Naive thymus-derived CD8-positive, alpha-beta T cell (primary cell): Measurements from ENCODE around the gene FIBCD1. TPM values are rescaled to one million over a fixed set of nuclear protein-coding genes. Genes with fewer than 3 reads are reported as not detected.
A peak's percentile ranks its signal among the peaks of the same experiment; 100 is the strongest.

ENCODE experiments used
- ATAC-seq, 2 donors: fragments of 150-1000 bp; cut with Tn5 transposase in 1 of 2; sonication (Bioruptor Pico), chemical (Tn5 transposase) in 1 of 2; 1 replicate in 1 of 2; 2 replicates in 1 of 2; pipeline ENCODE4 v1.10.0; 2021; ENCODE audit warnings: mild to moderate bottlenecking in 2 of 2, moderate library complexity in 2 of 2
- POLR2A ChIA-PET: fragments of 350-600 bp; sonication (Branson Sonifier 250); formaldehyde crosslinking; loops from one replicate; lab custom pipeline; 2021; ENCODE audit warnings: antibody characterized with exemption; lab: Charles Lee
- DNase-seq, 10 donors: peaks; one replicate each; pipeline versions ENCODE4 v3.0.0 to v3.0.0-alpha.2; 2020 to 2022
- H3K27ac Mint-ChIP-seq, 10 donors: one replicate each; pipeline ENCODE4 v1.8.0; 2020 to 2022; ENCODE audit warnings: mild to moderate bottlenecking in 10 of 10, mixed read lengths in 10 of 10, moderate library complexity in 4 of 10, inconsistent platforms in 1 of 10
- H3K27me3 Mint-ChIP-seq, 5 donors: one replicate each; pipeline ENCODE4 v1.8.0; 2021 to 2022; ENCODE audit warnings: mixed read lengths in 5 of 5
- H3K36me3 Mint-ChIP-seq, 3 donors: one replicate each; pipeline ENCODE4 v1.8.0; 2020 to 2022; ENCODE audit warnings: mixed read lengths in 3 of 3, mild to moderate bottlenecking in 2 of 3, inconsistent platforms in 1 of 3
- H3K4me1 Mint-ChIP-seq, 4 donors: one replicate each; pipeline ENCODE4 v1.8.0; 2021 to 2022; ENCODE audit warnings: mixed read lengths in 4 of 4
- H3K4me3 Mint-ChIP-seq, 10 donors: one replicate each; pipeline ENCODE4 v1.8.0; 2020 to 2022; ENCODE audit warnings: mild to moderate bottlenecking in 10 of 10, mixed read lengths in 10 of 10, moderate library complexity in 6 of 10, inconsistent platforms in 1 of 10
- H3K9me3 Mint-ChIP-seq, 9 donors: one replicate each; pipeline ENCODE4 v1.8.0; 2020 to 2022; ENCODE audit warnings: mixed read lengths in 9 of 9, mild to moderate bottlenecking in 3 of 9, inconsistent platforms in 1 of 9, moderate library complexity in 1 of 9
- polyA plus RNA-seq, 3 donors: library from polyadenylated mRNA; unstranded; fragments of 300-500 nt; fragmentation: Illumina TruSeq; gene quantifications; one replicate each; pipeline ENCODE4 v1.2.3, GENCODE V29; 2021
- total RNA-seq, 8 experiments: library from RNA in 2 of 8; stranded (reverse) in 2 of 8; gene quantifications; one replicate each; pipeline ENCODE4 v1.2.3 and lab custom pipeline; 2021 to 2026

The FIBCD1 gene
- total and polyA plus RNA-seq, 5 experiments from 2014 or later: not detected

DNA sequence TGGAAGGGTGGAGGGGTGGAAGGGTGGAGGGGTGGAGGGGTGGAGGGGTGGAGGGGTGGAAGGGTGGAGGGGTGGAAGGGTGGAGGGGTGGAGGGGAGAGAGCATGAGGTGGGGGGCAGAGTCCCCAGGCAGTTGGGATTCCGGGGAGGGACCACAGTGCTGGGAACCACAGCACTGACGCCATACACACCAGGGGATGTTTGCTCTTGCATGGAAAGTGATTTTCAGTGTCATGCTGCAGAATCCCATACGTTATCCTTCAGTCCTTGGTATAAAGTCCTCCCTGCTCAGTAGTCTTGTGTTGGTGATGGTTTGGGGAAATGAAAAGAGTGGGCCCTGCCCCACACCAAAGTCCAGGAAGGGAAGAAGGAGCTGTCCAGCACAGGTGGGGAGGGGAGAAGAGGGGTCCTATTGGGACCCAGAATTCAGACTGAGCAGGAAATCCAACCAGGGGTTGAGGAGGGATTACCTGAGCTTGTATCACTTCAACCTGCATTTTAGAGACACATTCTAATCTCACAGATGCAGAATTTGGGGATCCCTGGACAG is 5.5 kb upstream of the FIBCD1 start:
- Mint-ChIP-seq H3K36me3 (peaks cover 0 to under 1% (median 0%) of the 10 kb centered on the region in 3 donors), H3K9me3 (no peaks in the 10 kb centered on the region), H3K27me3 (peaks cover 23 to 86% (median 47%) of the 10 kb centered on the region in 5 donors), H3K4me3 (no peak overlapping the region), H3K4me1 (peaks cover 4 to 10% (median 9%) of the 10 kb centered on the region in 4 donors), H3K27ac (no peak overlapping the region)
- ATAC-seq (no peak), DNase-seq (no peak)
- POLR2A ChIA-PET: no interaction called here

- Mint-ChIP-seq H3K4me3 (peak overlapping the region in 1 of 10 donors; percentile 20), H3K27me3 (peaks cover 17 to 83% (median 41%) of the 10 kb centered on the region in 5 donors), H3K4me1 (peaks cover 4 to 12% (median 10%) of the 10 kb centered on the region in 4 donors), H3K9me3 (no peaks in the 10 kb centered on the region), H3K36me3 (no peaks in the 10 kb centered on the region), H3K27ac (peak overlapping the region in 1 of 10 donors; percentile 19)
- DNase-seq (no peak), ATAC-seq (no peak)
- POLR2A ChIA-PET: no interaction called here
Measured at GRCh38 chr9:130943777-130944176, 4.7 kb upstream of the FIBCD1 start.

DNA sequence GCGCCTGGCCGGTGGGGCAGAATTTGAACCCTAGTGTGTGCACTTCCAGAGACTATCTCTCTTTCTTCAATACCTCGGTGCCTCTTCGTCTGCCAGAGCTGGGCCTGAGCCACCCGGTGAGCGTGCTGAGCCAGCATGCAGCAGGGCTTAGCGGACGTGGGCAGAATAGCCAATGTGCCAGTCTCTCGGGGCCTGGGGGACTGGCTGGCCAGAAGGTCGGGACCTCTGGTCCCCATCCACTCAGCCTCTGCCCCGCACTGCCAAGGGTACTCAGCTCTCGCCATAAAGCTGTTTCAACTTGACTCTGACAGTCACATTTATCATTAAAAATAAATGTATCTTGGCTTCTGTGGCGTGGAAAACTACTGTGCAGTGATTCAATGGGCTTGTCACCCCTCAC is 4.2 kb upstream of the FIBCD1 start:
- ATAC-seq (no peak), DNase-seq (no peak)
- H3K27me3 Mint-ChIP-seq: peaks cover 14 to 82% (median 38%) of the 10 kb centered on the region in 5 donors
- no peak overlapping the region for H3K4me3 Mint-ChIP-seq
- POLR2A ChIA-PET: no interaction called here
- peaks cover 4 to 14% (median 11%) of the 10 kb centered on the region in 4 donors for H3K4me1 Mint-ChIP-seq
- H3K36me3 Mint-ChIP-seq: no peaks in the 10 kb centered on the region
- H3K27ac Mint-ChIP-seq: no peak overlapping the region
- no peaks in the 10 kb centered on the region for H3K9me3 Mint-ChIP-seq

- no peak overlapping the region for H3K27ac Mint-ChIP-seq
- DNase-seq (no peak), ATAC-seq (no peak)
- no peaks in the 10 kb centered on the region for H3K9me3 Mint-ChIP-seq
- peaks cover 14 to 81% (median 33%) of the 10 kb centered on the region in 5 donors for H3K27me3 Mint-ChIP-seq
- no peaks in the 10 kb centered on the region for H3K36me3 Mint-ChIP-seq
- POLR2A ChIA-PET: no interaction called here
- H3K4me1 Mint-ChIP-seq: peaks cover 4 to 14% (median 13%) of the 10 kb centered on the region in 4 donors
- H3K4me3 Mint-ChIP-seq: no peak overlapping the region
Measured at GRCh38 chr9:130942679-130943078, 3.6 kb upstream of the FIBCD1 start.

GRCh38 chr9:130942084-130942483 is 3.0 kb upstream of the FIBCD1 start:
- Mint-ChIP-seq H3K27me3 (peaks cover 16 to 81% (median 32%) of the 10 kb centered on the region in 5 donors), H3K36me3 (no peaks in the 10 kb centered on the region), H3K4me3 (peak overlapping the region in 1 of 10 donors; percentile 38), H3K27ac (no peak overlapping the region), H3K4me1 (peaks cover 4 to 15% (median 14%) of the 10 kb centered on the region in 4 donors), H3K9me3 (no peaks in the 10 kb centered on the region)
- POLR2A ChIA-PET: no interaction called here
- ATAC-seq: no peak
- DNase-seq: no peak

GRCh38 chr9:130940693-130941576 is 1.9 kb upstream of the FIBCD1 start:
- Mint-ChIP-seq H3K4me1 (peaks cover 4 to 20% (median 17%) of the 10 kb centered on the region in 4 donors), H3K9me3 (no peaks in the 10 kb centered on the region), H3K27me3 (peaks cover 20 to 86% (median 36%) of the 10 kb centered on the region in 5 donors), H3K36me3 (no peaks in the 10 kb centered on the region), H3K27ac (peak overlapping the region in 3 of 10 donors; percentile 11 to 79 (median 19)), H3K4me3 (peak overlapping the region in 9 of 10 donors; percentile 18 to 62 (median 52))
- POLR2A ChIA-PET: no interaction called here
- peak; percentile 90 to 96 for ATAC-seq
- peak; percentile 41 to 83 (median 60) for DNase-seq

DNA sequence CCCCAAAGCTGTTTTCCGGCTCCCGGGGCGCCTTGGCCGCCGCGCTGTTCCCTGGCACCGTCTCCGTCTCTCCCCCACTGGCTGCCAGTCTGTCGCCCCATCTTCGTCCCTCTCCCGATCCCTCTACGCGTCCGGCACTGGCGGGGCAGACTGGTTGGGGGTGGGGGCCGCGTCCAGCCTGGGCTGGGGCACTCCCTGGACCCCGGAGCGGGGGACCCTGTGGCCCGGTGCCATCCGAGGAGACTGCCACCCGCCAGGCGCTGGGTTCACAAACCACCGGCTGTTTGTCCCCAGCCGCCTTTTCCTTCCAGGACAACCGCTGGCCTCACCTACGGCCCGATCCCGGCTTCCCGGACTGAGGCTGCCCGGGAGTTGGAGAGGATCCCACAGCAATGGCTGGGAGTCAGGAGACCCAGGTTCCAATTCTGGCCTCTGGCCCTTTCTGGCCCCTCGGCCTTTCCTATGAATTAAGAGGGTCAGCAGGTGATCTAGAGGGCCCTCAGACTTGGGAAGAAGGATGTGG is 1.0 kb upstream of the FIBCD1 start:
- H3K27me3 Mint-ChIP-seq: peaks cover 21 to 86% (median 37%) of the 10 kb centered on the region in 5 donors

DNA sequence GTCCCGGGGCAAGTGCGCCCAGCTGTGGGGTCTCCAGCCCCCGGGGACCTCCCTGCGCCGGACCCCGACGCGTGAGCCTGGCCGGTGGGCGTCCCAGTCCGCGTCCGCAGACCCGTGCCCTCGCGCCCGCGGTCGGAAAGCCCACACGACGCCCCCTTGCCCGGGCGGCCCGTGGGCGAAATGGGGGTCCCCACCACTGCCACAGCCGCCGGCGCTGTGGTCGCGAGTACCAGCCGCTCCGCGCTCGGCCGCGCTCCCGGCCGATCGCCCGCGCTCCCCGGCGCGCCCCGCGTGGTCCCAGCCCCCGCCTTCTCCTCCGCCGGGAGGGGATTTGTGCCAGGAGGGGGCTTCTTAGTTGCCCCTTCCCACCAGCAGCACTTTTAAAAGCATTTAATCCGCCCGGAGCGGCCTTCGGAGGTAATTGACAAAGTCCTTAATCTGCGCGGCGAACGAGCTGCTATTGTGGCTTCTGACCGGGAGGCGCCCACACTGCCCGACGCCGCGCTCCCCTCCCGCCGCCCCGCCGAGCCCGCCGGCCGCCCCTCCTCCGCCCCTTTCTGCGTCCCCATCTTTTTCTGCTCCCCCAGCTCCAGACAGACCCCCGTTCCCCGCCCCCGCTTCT is 469 bp upstream of the FIBCD1 start:
- H3K27ac Mint-ChIP-seq: no peak overlapping the region
- no peaks in the 10 kb centered on the region for H3K36me3 Mint-ChIP-seq
- no peaks in the 10 kb centered on the region for H3K9me3 Mint-ChIP-seq
- peaks cover 26 to 86% (median 43%) of the 10 kb centered on the region in 5 donors for H3K27me3 Mint-ChIP-seq
- ATAC-seq (no peak), DNase-seq (no peak)
- no peak overlapping the region for H3K4me3 Mint-ChIP-seq
- POLR2A ChIA-PET: no interaction called here
- H3K4me1 Mint-ChIP-seq: peaks cover 4 to 20% (median 17%) of the 10 kb centered on the region in 4 donors

More for the DNA sequence above, 1.0 kb upstream of the FIBCD1 start:
- DNase-seq (no peak), ATAC-seq (no peak)
- H3K9me3 Mint-ChIP-seq: no peaks in the 10 kb centered on the region
- H3K4me3 Mint-ChIP-seq: peak overlapping the region in 1 of 10 donors; percentile 62
- POLR2A ChIA-PET: no interaction called here
- H3K4me1 Mint-ChIP-seq: peaks cover 4 to 20% (median 17%) of the 10 kb centered on the region in 4 donors
- no peaks in the 10 kb centered on the region for H3K36me3 Mint-ChIP-seq
- no peak overlapping the region for H3K27ac Mint-ChIP-seq

- no peaks in the 10 kb centered on the region for H3K9me3 Mint-ChIP-seq
- POLR2A ChIA-PET: no interaction called here
- peak overlapping the region in 4 of 10 donors; percentile 15 to 48 (median 39) for H3K4me3 Mint-ChIP-seq
- DNase-seq (no peak), ATAC-seq (no peak)
- peaks cover 26 to 84% (median 41%) of the 10 kb centered on the region in 5 donors for H3K27me3 Mint-ChIP-seq
- H3K4me1 Mint-ChIP-seq: peaks cover 4 to 20% (median 17%) of the 10 kb centered on the region in 4 donors
- no peak overlapping the region for H3K27ac Mint-ChIP-seq
- H3K36me3 Mint-ChIP-seq: no peaks in the 10 kb centered on the region
Measured at GRCh38 chr9:130938184-130938651, 829 bp downstream of the FIBCD1 start.

GRCh38 chr9:130937146-130938076 is 1.6 kb downstream of the FIBCD1 start:
- H3K36me3 Mint-ChIP-seq: no peaks in the 10 kb centered on the region
- no peaks in the 10 kb centered on the region for H3K9me3 Mint-ChIP-seq
- peaks cover 32 to 88% (median 49%) of the 10 kb centered on the region in 5 donors for H3K27me3 Mint-ChIP-seq
- DNase-seq (no peak), ATAC-seq (no peak)
- POLR2A ChIA-PET: no interaction called here
- no peak overlapping the region for H3K27ac Mint-ChIP-seq
- H3K4me3 Mint-ChIP-seq: peak overlapping the region in 5 of 10 donors; percentile 19 to 66 (median 45)
- H3K4me1 Mint-ChIP-seq: peaks cover 9 to 20% (median 17%) of the 10 kb centered on the region in 4 donors

GRCh38 chr9:130936285-130937117 is 2.5 kb downstream of the FIBCD1 start:
- Mint-ChIP-seq H3K9me3 (no peaks in the 10 kb centered on the region), H3K4me1 (peaks cover 9 to 20% (median 17%) of the 10 kb centered on the region in 4 donors)
- no peak for ATAC-seq

More at GRCh38 chr9:130936285-130937117, 2.5 kb downstream of the FIBCD1 start:
- POLR2A ChIA-PET: no interaction called here
- no peaks in the 10 kb centered on the region for H3K36me3 Mint-ChIP-seq
- no peak for DNase-seq
- peaks cover 36 to 88% (median 52%) of the 10 kb centered on the region in 5 donors for H3K27me3 Mint-ChIP-seq
- no peak overlapping the region for H3K27ac Mint-ChIP-seq
- H3K4me3 Mint-ChIP-seq: peak overlapping the region in 6 of 10 donors; percentile 2 to 53 (median 26)
